Esophagus muscularis mucosa (tissue), 3 donors: ENCODE results near the gene MMP15.

ENCODE experiments used
- CTCF ChIP-seq, 3 experiments: fragments of 200-600 bp in 2 of 3; fragments of 450-650 bp in 1 of 3; sonication (generic) in 2 of 3; IDR thresholded peaks; one replicate each; pipeline ENCODE4 v1.5.1; 2017 to 2019; ENCODE audit warnings: antibody characterized with exemption in 3 of 3, mild to moderate bottlenecking in 2 of 3, moderate library complexity in 1 of 3
- POLR2A ChIP-seq: fragments of 450-650 bp; IDR thresholded peaks from one replicate; pipeline ENCODE4 v1.6.1; 2017; ENCODE audit warnings: antibody characterized with exemption, moderate library complexity, mild to moderate bottlenecking, low read depth

- TF ChIP-seq CTCF (IDR thresholded peaks at IDR 0.05) (no peak), POLR2A (no peak)
These were observed 62.5 kb downstream of the MMP15 start for GRCh38 chr16:58088091-58088490.
